Sigmoid colon (tissue), 7 donors: ENCODE data around the gene SPTBN4. TPM values are rescaled to one million over a fixed set of nuclear protein-coding genes. Genes with fewer than 3 reads are reported as not detected.

Experiments
- DNase-seq: peaks from one replicate; pipeline ENCODE4 v3.0.0-alpha.2; 2019
- H3K27ac ChIP-seq, 4 donors: fragments of 200-600 bp; sonication (generic); one replicate each; pipeline ENCODE4 v1.5.1; 2016 to 2019; ENCODE audit warnings: mild to moderate bottlenecking in 1 of 4
- H3K27me3 ChIP-seq, 3 donors: fragments of 200-600 bp; sonication (generic); one replicate each; pipeline ENCODE4 v1.5.1; 2019; ENCODE audit warnings: mild to moderate bottlenecking in 1 of 3
- H3K36me3 ChIP-seq, 4 donors: fragments of 200-600 bp; sonication (generic); one replicate each; pipeline ENCODE4 v1.5.1; 2016 to 2019
- H3K4me1 ChIP-seq, 4 donors: fragments of 200-600 bp; sonication (generic); one replicate each; pipeline ENCODE4 v1.5.1; 2017 to 2019
- H3K4me3 ChIP-seq, 4 donors: fragments of 200-600 bp; sonication (generic); one replicate each; pipeline ENCODE4 v1.5.1; 2017 to 2019; ENCODE audit warnings: mild to moderate bottlenecking in 2 of 4, moderate library complexity in 1 of 4
- H3K9me3 ChIP-seq, 4 donors: fragments of 200-600 bp in 3 of 4; sonication (generic) in 3 of 4; one replicate each; pipeline versions ENCODE4 v1.5.1 to v1.6.1; 2013 to 2019
- EP300 ChIP-seq, 4 donors: sonication (generic); formaldehyde crosslinking; IDR thresholded peaks; one replicate each; pipeline ENCODE4 v1.6.1; 2017; ENCODE audit warnings: antibody characterized with exemption in 4 of 4
- POLR2A ChIP-seq, 2 donors: fragments of 450-650 bp; IDR thresholded peaks; one replicate each; pipeline ENCODE4 v1.6.1; 2016; ENCODE audit warnings: antibody characterized with exemption in 2 of 2, mild to moderate bottlenecking in 2 of 2, moderate library complexity in 2 of 2
- POLR2AphosphoS5 ChIP-seq, 4 donors: sonication (generic); formaldehyde crosslinking; IDR thresholded peaks; one replicate each; pipeline ENCODE4 v1.6.1; 2017; ENCODE audit warnings: antibody characterized with exemption in 4 of 4
- WGBS, 2 donors: extraction: QIAGEN DNeasy Blood & Tissue Kit; methylation state at CpG; one replicate each; pipeline ENCODE4 v1.1.7; 2013; 5-methylcytosine and 5-hydroxymethylcytosine counted together
- intact Hi-C: fragments of 100-400 bp; cut with DNase I; formaldehyde crosslinking; loops from one replicate; pipeline ENCODE4 v1.15.1; 2023
- polyA plus RNA-seq, 3 donors: library from polyadenylated mRNA; stranded (reverse); fragments of 200-250 nt; gene quantifications; one replicate each; pipeline ENCODE4 v1.2.3, GENCODE V29; 2013
- total RNA-seq, 4 donors: library from RNA; depleted of rRNA; stranded (reverse); fragments of >200 nt; gene quantifications; one replicate each; pipeline ENCODE4 v1.1.0, GENCODE V29; 2016
- TF ChIP-seq, protein P1 (sequence below), 4 experiments: fragments of 450-650 bp in 3 of 4; fragments of 200-600 bp in 1 of 4; IDR thresholded peaks; one replicate each; pipeline ENCODE4 v1.5.1; 2016 to 2019; ENCODE audit warnings: antibody characterized with exemption in 4 of 4, mild to moderate bottlenecking in 3 of 4, moderate library complexity in 2 of 4
- donor health status: healthy with polysubstance abuse.
- donor health status: Bipolar disorder and iron deficiency.
- donor health status: healthy.

SPTBN4 gene
- total RNA-seq, result 1 to 10 TPM in 3 of 4 donors, under 1 TPM in 1; 0.99 to 5.0 (median 2.7) TPM
- polyA plus RNA-seq, result 1 to 10 TPM in 1 of 3 donors, under 1 TPM in 1, not detected in 1; 0.23 to 1.3 TPM

DNA sequence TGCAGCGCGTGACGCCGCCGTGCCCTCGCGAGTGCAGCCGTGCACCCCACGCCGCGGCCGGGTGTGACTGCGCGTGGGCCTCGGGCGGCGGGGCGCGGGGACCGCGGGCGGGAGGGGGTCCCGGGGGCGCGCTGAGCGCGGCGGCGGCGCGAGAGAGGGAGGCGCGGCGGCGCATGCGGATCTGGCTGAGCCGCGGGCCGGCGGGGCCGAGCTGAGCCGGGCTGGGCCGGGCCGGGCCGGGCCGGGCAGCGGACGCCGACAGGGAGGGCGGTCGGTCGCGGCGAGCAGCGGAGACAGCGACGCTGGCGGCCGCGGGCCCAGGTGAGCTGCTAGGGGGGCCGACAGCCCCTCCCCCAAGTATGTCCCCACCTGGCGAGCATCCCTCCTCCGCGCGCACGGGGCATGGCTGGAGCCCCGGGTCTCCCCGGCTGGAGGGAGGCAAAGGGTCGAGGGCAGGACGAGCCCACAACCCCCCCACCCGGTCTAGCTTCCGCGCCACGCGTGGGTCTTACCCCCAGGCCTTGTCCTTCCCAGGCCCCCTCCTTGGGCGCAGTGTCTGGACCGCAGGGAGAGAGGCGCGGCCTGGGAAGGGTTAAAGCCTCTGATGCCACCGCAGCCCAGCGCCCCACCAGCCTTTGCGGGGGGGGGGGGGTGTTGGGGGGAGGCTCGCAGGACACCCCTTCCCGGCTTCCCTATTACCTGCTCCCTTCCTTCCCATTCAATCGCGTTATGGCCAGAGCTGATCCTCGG lies at the start of gene SPTBN4:
Gene SPTBN4, plus strand, starts transcription at position 17 of the 750 bp plus-strand sequence. CDS start 5,621 bp downstream, outside the sequence.
- no peaks in the 10 kb centered on the region for H3K9me3 ChIP-seq

DNA sequence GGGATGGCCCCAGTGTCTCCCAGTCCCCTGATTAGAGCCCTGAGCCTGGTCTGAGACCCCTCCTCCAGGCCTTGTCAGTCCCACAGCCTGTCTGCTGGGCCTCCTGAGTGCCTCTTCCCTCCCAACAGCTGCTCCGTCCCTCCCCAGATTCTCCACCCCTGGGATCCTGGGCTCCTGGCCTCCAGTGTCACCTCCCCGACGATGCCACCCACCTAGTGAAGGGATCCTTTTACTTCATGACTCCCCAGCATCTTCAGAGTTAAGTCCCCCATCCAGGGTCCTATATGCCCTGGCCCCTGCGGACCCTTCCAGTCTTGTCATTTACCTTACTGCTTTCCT lies 49.2 kb upstream of the SPTBN4 start:
- 82 to 83% methylated on average over 4 of the region's 4 CpGs for WGBS, 2 donors
- no peaks in the 10 kb centered on the region for H3K9me3 ChIP-seq
- peaks cover 0 to 14% (median 13%) of the 10 kb centered on the region in 4 donors for H3K4me1 ChIP-seq
- peaks cover 0 to 4% (median 2%) of the 10 kb centered on the region in 4 donors for H3K36me3 ChIP-seq
- H3K27ac ChIP-seq, result peak overlapping the region; percentile 60 to 67 (median 65)
- intact Hi-C loops, result no loop called here
- DNase-seq, result no peak
- no peak overlapping the region for H3K4me3 ChIP-seq
- no peaks in the 10 kb centered on the region for H3K27me3 ChIP-seq
- TF ChIP-seq EP300 (IDR thresholded peaks at IDR 0.05), result no peak
- TF ChIP-seq, protein P1, sequence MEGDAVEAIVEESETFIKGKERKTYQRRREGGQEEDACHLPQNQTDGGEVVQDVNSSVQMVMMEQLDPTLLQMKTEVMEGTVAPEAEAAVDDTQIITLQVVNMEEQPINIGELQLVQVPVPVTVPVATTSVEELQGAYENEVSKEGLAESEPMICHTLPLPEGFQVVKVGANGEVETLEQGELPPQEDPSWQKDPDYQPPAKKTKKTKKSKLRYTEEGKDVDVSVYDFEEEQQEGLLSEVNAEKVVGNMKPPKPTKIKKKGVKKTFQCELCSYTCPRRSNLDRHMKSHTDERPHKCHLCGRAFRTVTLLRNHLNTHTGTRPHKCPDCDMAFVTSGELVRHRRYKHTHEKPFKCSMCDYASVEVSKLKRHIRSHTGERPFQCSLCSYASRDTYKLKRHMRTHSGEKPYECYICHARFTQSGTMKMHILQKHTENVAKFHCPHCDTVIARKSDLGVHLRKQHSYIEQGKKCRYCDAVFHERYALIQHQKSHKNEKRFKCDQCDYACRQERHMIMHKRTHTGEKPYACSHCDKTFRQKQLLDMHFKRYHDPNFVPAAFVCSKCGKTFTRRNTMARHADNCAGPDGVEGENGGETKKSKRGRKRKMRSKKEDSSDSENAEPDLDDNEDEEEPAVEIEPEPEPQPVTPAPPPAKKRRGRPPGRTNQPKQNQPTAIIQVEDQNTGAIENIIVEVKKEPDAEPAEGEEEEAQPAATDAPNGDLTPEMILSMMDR (IDR thresholded peaks at IDR 0.05), result no peak

More for the DNA sequence above, at the start of gene SPTBN4:
- TF ChIP-seq, protein P1 (IDR thresholded peaks at IDR 0.05), result no peak
- TF ChIP-seq EP300 (IDR thresholded peaks at IDR 0.05) (no peak), POLR2A (IDR thresholded peaks at IDR 0.05) (no peak), POLR2AphosphoS5 (IDR thresholded peaks at IDR 0.05) (no peak)
- peak within 1 kb of the TSS; percentile 27 to 75 (median 62) for H3K4me3 ChIP-seq
- peaks cover 0 to 37% (median 35%) of the 10 kb centered on the region in 4 donors for H3K4me1 ChIP-seq
- intact Hi-C loops, result loop anchor here (1.0 to 5.0 kb wide), 5 partner anchors 47 to 135 kb away; partner anchors contain the start of genes C19orf47, LTBP4 and PLD3
- DNase-seq, result peak; percentile 68
- no peaks in the 10 kb centered on the region for H3K27me3 ChIP-seq
- peak within 1 kb of the TSS; percentile 79 to 96 (median 87) for H3K27ac ChIP-seq
- WGBS, 2 donors, result 5 to 6% methylated on average over 87 of the region's 87 CpGs
- no peaks in the 10 kb centered on the region for H3K36me3 ChIP-seq

DNA sequence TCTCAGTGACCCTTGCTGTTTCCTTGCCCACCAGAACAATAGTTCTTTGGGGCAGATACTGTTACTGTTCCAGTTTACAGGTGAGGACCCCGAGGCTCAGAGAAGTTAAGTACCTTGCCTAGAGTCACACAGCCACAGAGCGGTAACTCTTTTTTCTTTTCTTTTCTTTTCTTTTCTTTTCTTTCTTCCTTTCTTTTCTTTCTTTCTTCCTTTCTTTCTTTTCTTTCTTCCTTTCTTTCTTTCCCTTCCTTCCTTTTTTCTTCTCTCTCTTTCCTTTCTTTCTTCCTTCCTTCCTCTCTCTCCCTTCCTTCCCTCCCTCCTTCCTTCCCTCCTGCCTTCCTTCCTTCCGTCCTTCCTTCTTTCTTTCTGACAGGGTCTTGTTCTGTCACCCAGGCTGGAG lies 48.8 kb upstream of the SPTBN4 start:
- Histone ChIP-seq H3K9me3 (no peaks in the 10 kb centered on the region), H3K36me3 (peaks cover 3 to 9% (median 7%) of the 10 kb centered on the region in 4 donors), H3K4me3 (no peak overlapping the region), H3K27ac (peak overlapping the region in 3 of 4 donors; percentile 60 to 67 (median 65)), H3K27me3 (no peaks in the 10 kb centered on the region), H3K4me1 (peaks cover 0 to 18% (median 18%) of the 10 kb centered on the region in 4 donors)
- intact Hi-C loops, result no loop called here
- no peak for TF ChIP-seq EP300 (IDR thresholded peaks at IDR 0.05)
- TF ChIP-seq, protein P1 (IDR thresholded peaks at IDR 0.05), result no peak
- WGBS, 2 donors, result 90% methylated on average over 3 of the region's 3 CpGs
- DNase-seq, result no peak

DNA sequence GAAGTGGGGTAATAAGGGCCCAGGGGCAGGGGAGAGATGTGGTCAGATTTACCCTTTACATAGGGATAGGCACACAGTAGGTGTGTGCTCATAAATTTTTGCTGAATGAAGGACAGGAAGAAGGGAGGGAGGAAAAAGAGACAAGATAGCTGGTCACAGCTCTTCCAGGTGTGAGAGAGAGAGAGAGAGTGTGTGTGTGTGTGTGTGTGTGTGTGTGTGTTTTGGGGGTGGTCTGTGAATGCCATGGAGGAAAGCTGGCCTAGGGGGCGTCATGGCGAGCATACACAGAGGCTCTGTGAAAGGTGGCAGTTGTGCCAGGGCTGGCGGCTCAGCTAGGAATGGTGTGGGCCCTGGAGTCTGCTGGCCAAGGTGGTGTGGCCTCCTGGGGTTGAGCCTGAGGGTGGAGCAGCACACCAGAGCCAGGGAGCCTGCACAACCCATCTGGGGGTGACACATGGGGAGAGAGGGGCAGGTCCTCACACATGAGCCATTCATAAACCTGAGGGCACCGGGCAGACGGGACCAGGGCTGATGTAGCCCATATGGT lies 47.7 kb upstream of the SPTBN4 start:
- no peak overlapping the region for H3K27ac ChIP-seq

More for the DNA sequence above, 47.7 kb upstream of the SPTBN4 start:
- Histone ChIP-seq H3K9me3 (no peaks in the 10 kb centered on the region), H3K4me1 (peaks cover 0 to 29% (median 29%) of the 10 kb centered on the region in 4 donors), H3K4me3 (no peak overlapping the region), H3K27me3 (no peaks in the 10 kb centered on the region), H3K36me3 (peaks cover 6 to 12% (median 9%) of the 10 kb centered on the region in 4 donors)
- DNase-seq, result no peak
- WGBS, 2 donors, result 77 to 82% methylated on average over 5 of the region's 5 CpGs
- TF ChIP-seq POLR2AphosphoS5 (IDR thresholded peaks at IDR 0.05) (no peak), POLR2A (IDR thresholded peaks at IDR 0.05) (no peak), EP300 (IDR thresholded peaks at IDR 0.05) (no peak)
- TF ChIP-seq, protein P1 (IDR thresholded peaks at IDR 0.05), result no peak
- intact Hi-C loops, result no loop called here
